ENCODE results near the gene PRDX3.
"Not testable (repeated sequence)": the region's sequence is repeated elsewhere in the genome, so short reads cannot be mapped to it uniquely, and the experiment has no call there.

PRDX3 gene

GRCh38 chr10:119206603-119207365 lies 28.2 kb upstream of the PRDX3 start:
- DNase-seq (ENCODE audit: low read depth), result peak; percentile 38

- peak; percentile 10 for DNase-seq (ENCODE audit: low read depth)
Observed at GRCh38 chr10:119205894-119206602, 27.4 kb upstream of the PRDX3 start.

DNA sequence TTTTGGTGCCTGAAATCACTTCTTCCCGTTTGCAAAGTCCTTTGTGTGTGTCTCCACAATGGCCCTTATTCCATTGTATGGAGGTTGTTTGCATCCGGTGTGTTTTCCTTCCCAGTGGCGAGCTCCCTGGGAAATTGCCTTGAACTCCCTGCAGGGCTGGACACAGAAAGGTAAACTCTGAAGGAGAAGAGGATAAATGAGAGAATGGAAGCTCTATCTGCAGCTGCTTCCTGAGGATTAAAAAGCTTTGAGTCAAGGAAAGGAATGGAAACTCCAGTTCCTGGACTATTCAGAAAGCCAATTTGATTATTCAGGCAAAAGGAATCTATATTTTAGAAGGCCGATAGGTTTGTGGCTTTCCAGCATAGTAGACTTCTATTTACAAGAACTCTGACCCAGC lies 24.4 kb upstream of the PRDX3 start:
- DNase-seq (ENCODE audit: low read depth), result no peak

DNA sequence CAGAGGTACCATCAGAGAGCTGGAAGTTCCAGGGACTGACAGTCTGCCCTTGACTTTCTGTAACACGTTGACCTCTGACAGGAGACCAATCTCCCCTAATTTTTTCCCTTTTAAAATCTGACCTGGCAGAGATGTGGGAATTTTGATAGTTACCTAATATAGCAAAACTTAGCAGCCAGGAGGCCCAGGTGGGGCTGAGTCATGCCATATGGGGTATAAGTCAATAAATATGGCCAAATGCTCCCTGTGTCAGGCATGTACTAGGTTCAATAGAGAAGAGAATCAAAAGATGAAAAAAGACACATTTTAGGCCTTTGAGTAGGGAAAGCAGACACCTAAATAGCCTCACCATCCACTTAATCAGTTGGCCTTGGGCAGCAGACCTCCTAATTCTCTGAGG lies 22.6 kb upstream of the PRDX3 start:
- no peak for DNase-seq (ENCODE audit: low read depth)

DNA sequence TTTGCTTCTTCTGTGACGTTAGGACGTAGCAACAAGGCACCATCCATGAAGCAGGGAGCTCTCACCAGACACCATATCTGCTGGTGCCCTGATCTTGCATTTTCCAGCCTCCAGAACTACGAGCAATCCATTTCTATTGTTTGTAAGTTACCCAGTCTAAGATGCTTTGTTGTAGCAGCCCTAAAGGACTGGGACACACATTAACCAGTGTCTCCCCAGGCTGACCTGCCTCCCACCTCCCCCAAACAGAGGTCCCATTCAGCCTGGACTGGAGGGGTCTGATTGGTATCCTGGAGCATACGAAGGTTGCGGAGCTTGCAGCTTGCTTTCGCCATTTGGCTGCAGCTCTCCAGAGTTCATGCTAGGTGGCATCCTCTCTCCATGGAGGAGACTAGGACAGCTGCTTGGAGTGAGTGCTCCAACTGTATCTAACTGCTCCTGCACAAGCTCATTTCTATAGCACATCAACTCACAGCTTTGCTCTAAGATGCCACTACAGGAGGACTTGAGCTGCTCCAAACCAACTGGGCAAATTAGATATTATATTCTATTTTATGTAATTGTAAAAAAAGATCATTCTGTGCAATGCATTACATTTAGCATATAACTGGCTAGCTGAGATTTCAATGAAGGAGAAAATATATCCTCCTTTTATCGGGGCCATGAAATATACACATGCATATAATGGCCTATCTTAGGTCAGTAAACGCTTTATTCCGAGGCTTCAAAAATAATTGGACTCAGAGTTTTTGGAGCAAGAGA lies 20.8 kb upstream of the PRDX3 start:
- DNase-seq (ENCODE audit: low read depth), result no peak

GRCh38 chr10:119198438-119198837 lies 19.8 kb upstream of the PRDX3 start:
- no peak for DNase-seq (ENCODE audit: low read depth)

DNA sequence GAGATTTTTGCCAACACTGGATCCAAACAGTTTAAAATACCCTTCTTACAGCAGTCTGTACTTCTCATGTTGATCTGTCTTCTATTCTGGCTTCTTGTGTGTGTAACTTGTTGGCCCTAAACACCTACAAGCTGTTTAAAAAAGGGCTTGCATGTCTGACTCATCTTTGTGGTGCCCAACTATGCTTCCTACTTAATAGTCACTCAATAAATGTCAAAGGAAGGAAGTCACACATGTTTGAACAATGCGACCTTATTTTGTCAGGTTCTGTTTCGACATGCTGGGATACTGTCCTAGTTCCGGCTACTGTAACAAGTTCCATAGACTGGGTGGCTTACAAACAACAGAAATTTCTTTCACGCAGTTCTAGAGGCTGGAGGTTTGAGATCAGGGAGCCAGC lies 19.3 kb upstream of the PRDX3 start:
- no peak for DNase-seq (ENCODE audit: low read depth)

DNA sequence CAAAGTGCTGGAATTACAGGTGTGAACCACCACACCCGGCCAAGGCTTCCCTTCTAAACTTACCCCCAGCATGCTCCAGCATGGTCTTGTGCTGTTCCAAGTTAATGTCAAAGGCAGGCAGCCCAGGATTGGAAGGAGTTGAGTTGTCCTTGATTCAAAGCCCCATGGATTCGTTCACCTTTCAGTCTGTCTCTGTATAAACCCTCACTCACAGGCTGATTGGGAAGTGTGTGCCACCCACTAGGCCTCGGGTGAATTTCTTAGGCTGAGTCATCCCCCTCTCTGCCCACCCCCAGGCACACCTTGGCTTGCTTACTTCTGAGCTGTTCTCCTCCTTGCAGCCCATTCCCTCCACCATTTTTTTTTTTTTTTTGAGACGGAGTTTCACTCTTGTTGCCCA lies 13.3 kb upstream of the PRDX3 start:
- DNase-seq (ENCODE audit: low read depth), result no peak

DNA sequence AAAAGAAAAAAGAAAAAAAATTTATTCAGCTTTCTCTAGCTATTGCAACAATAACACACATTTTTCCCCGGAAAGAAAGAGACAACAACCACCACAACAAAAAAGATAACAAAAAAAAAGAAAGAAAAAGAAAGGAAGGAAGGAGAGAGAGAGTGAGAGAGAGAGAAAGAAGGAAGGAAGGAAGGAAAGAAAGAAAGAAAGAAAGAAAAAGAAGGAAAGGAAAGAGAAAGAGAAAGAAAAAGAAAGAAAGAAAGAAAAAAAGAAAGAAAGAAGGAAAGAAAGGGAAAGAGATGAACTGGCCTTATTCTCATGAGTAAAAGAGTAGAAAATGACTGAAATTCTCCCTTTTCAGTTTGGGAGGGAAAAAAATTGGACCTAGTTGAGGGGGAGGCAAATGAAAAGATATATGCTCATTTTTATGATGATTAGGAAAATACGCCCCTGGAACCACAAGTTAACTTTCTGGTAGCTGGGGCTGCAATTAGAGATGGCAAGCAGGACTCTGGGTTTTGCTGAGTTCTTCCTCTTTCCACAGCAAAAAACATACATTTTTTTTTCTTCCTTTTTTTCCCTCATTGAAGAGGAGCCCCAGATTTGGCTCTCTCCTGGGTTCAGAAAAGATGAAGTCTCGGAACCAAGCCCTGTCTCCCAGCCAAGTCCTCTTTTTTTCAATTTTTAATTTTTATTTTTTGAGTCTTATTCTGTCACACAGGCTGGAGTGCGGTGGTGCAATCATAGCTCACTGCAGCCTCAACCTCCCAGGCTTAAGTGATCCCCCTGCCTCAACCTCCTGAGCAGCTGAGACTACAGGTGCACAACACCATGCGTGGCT lies 12.6 kb upstream of the PRDX3 start:
- no peak for DNase-seq (ENCODE audit: low read depth)

DNA sequence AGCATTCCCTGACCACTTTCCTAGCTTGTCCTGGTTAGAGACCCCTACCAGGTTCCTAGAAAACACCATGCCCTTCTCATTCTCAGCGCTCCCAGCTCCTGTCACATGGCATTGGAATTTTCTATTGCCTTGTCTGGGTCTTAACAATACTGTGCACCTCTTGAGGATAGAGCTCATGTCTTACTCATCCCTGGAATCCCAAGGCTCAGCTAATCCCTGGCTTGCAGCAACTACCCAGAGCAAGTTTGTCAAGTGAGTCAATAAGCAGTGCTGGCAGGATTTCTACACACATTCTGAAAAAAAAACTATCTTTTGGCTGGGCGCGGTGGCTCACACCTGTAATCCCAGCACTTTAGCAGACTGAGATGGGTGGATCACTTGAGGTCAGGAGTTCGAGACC lies 11.7 kb upstream of the PRDX3 start:
- no peak for DNase-seq (ENCODE audit: low read depth)

DNA sequence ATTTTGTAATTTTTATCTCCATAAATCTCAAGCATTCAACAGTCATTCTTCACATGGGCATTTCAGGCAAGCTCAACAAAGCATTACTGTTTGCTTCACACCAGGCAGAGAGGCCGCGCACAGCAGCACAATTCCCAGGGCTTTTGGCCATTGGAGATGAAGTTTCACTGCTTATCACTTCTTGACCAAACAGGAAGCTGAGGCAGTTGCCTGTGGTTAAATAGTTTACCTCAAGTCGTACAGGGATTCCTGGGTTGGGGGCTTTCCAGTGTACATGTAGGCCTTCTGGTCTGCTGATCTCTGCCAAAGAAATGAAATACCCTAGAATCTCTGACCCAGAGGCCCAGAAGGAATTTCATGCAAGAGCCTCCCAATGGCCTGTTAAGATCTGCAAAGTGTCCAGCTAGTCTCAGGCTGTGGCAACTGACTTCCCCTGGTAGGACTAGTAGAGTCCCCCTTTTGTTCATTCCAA lies 11.2 kb upstream of the PRDX3 start:
- DNase-seq (ENCODE audit: low read depth), result no peak

DNA sequence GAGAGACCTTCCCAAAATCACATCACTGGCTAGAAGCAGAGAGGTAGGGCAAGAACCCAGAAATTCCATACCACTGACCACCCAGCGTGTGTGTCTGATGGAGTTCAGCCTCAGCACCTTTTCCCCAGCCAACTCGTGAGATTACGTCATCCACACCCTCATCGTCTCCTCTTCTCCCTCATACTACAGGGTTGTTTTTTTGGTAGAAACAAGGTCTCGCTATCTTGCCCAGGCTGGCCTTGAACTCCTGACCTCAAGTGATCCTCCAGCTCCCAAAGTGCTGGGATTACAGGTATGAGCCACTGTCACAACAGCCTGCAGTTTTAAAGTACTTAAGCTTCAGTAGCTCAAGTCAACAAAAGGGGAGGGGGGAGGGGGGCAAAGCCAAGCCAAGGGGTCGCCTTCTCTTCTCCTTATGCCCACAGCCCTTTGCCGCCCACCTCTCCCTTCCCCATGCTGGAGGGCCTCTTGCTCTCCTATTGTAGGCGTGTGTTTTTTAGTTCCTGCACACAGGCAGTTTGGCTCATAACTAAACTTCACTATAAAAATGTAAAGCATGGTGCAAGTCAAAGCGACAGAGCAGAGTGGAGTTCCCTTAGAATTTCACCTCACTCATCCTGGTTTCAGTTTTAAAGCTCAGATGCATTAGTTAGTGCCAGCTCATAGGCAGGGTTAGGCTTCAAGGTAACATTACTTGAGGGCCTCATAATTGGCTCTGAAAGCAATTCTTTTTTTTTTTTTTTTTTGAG lies 5.2 kb upstream of the PRDX3 start:
- no peak for DNase-seq (ENCODE audit: low read depth)

DNA sequence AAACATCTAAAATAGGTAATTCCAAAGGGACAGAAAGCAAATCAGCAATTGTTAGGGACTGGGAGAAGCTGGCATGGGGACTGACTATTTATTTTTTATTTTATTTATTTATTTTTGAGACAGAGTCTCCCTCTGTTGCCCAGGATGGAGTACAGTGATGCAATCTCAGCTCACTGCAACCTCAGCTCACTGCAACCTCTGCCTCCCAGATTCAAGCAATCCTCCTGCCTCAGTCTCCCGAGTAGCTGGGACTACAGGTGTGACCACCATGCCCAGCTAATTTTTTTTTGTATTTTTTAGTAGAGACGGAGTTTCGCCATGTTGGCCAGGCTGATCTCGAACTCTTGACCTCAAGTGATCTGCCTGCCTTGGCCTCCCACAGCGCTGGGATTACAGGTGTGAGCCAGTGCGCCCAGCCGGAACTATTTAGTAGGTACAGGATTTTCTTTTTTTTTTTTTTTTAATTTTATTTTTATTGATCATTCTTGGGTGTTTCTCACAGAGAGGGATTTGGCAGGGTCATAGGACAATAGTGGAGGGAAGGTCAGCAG lies 2.3 kb upstream of the PRDX3 start:
- DNase-seq (ENCODE audit: low read depth), result not testable (repeated sequence)

- no peak for DNase-seq (ENCODE audit: low read depth)
Observed at GRCh38 chr10:119177708-119178371, 772 bp downstream of the PRDX3 start.

GRCh38 chr10:119176166-119176565 lies 2.4 kb downstream of the PRDX3 start:
- no peak for DNase-seq (ENCODE audit: low read depth)

GRCh38 chr10:119174109-119174508 lies 4.5 kb downstream of the PRDX3 start:
- DNase-seq (ENCODE audit: low read depth), result no peak

DNA sequence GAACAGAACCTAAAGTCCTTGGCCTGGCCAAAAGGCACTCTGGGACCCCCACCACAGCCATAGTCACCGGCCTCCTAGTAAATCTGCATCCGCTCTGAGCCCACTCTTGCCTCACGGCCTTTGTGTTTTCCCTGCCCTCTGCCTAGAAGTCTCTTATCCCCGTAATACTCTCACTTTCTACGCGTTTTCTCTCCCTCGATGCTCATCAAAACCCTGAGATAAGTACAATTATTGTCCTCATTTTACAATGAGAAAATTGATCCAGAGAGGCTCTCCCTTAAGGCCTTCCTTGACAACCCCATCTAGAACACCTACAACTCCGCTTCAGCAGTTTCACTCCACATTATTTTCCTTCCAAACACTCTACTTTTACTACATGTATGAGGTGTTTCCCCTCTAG lies 11.6 kb downstream of the PRDX3 start:
- DNase-seq (ENCODE audit: low read depth), result no peak

DNA sequence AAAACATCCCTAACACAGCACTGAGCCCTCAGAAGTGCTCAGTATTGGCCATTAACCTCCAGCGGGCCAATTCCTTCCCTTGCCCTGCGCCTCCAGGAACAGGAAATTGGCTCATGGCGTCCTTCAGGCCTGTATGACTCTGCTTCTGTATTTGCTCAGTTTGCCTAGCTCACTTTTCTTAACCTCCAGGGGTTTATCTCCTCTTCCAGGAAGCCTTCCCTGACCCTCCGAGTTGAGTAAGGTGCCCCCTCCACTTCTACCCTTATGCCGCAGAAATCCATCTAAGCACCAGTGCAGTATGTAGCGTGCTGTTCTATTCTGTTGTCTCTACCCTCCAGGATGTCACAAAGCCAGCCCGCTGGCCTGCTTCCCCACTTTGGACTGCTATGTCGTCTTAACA lies 12.0 kb downstream of the PRDX3 start:
- DNase-seq (ENCODE audit: low read depth), result no peak

DNA sequence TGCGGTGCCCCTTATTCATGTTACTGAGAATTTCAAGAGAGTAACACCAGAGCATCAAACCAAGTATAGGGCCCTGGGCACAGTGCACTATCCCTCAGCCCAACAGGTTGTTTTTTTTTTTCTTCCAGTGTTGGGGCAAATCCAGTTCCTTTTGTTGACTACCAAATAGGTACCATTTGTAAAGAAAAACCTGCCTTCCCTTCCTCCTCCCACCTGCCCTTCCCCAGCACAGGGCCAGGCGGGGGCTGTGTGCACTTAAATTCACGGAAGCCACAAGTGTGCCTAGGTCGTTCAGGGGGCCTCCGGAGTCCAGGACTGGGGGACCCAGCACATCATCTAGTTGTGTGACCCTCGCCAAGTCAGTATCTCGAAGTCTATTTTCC lies 12.5 kb downstream of the PRDX3 start:
- no peak for DNase-seq (ENCODE audit: low read depth)
